NCI-H2227 treated with DMSO at 0.1 percent for 48 hours (cell line): ENCODE results near the gene SCYGR5.
"Not testable (repeated sequence)": the region's sequence is repeated elsewhere in the genome, so short reads cannot be mapped to it uniquely, and the experiment has no call there.

Experiments used
- DNase-seq: peaks from one replicate; lab custom pipeline; 2025; lab: John Stamatoyannopoulos, UW

The SCYGR5 gene

DNA sequence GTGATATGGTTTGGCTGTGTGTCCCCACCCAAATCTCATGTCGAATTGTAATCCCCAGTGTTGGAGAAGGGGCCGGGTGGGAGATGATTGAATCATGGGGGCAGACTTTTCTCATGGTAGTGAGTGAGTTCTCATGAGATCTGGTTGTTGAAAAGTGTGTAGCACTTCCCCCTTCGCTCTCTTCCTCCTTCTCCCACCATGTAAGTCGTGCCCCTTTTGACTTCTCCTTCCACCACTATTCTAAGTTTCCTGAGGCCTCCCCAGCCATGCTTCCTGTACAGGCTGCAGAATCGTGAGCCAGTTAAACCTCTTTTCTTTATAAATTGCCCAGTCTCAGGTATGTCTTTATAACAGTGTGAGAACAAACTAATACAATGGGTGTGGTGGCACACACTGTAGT, 7.0 kb downstream of the SCYGR5 start:
- not testable (repeated sequence) for DNase-seq

DNA sequence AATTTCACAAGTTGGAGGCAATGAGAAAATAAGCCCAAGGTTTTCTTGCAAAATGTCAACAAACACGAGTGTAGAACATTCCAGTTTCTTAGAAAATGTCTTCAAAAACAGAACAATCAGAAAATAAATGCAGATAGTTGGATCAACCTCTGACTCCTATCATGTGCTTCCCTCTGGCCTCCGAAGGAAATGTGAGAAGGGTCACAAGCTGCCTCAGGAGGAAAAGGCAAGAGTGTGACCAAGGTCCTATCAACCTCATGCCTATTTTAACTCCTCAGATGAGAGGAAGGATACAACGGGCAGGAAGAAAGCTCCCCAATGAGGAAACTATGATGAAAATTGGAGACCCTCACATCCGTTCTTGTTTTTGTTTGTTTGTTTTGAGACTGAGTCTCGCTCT, 7.9 kb downstream of the SCYGR5 start:
- no peak for DNase-seq

DNA sequence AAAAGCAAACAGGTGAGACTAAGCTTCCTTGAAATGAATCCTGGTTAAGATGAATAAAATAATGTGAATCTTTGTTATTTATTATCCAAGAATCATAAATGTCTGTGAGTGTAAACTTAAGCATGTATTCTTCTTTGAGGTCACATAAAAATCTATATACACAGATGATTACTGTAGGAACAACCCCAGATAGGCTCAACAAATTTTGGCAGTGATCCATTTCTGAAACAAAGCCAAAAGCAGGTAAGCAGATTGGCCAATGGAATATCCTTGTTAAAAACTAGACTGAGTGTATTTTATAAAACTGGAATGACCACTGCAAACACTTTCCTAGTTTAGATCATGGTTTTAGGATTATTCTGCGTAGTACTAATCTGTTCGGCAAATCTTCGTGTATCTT, 11.3 kb downstream of the SCYGR5 start:
- no peak for DNase-seq

DNA sequence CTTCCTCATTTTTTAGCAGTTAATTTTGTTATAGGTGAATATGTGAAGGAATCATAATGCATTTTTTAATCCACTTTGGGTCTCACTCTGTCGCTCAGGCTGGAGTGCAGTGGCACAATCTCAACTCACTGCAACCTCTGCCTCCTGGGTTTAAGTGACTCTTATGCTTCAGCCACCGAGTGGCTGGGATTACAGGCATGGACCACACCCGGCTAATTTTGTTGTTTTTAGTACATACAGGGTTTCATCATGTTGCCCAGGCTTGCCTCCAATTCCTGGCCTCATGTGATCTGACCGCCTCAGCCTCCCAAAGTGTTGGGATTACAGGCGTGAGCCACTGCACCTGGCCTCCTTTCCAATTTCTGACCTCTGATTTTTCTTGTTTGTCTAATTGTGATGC, 17.7 kb downstream of the SCYGR5 start:
- DNase-seq = no peak

DNA sequence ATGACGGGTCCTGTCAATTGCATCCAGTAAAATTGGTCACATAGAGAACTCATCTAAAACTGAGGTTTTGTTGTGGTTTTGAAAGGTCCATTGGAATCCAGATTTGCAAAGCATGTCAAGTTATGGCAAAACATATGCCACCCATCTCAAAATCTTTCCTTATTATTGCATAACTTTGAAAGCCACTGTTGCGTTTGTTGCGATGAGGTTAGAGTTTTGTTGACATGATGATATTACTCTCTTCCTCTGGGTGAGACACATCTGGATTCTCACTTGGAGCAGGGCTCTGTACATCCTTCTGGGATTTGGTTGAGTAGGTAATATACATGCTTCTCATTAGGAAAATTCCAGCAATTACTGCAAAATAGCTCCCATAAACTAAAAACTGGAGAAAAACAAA, 20.6 kb downstream of the SCYGR5 start:
- no peak for DNase-seq

DNA sequence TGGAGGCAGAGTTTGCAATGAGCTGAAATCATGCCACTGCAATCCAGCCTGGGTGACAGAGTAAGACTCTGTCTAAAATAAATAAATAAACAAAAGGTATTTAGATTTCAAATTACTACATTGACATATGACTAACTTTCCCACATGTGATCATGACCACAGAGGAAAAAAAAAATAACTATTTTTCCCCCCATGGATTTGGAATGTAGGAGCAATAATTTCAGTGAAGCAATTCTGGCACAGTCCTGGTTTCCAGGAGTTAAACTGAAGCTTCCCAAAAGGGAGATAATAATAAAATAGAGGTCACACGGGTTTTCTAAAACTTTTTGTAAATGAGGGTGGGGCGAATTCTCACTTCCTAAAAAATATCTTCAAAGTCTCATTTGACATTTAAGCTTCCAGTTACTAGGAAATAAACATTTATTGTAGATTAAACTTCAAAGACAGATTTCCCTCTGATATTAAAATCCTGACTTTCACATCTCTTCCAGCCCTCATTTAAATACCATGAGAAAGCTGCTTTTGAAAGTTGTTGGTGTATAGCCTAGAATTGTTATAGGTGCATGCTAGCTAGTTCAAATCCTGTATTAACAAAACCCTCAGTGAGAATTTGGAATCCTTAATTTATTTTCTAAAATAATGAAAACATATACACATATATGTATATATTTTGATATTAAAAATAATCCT, 30.5 kb downstream of the SCYGR5 start:
- DNase-seq = no peak

DNA sequence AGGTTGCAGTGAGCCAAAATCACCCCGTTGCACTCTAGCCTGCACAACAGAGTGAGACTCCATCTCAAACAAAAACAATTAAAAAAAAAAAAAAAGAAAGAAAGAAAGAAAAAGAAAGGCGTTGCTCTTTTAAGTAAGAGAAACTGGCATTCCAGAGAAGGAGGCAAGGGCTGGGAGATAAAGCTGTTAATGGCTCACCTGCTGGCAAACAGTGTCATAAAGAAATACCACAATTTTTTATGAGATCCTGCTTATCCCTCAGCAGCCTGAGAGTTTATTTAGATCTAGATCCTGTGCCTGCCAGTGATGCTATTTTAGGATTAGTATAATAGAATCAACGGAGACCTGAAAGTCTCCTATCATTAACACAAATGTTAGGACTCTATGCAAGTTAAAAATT, 35.0 kb downstream of the SCYGR5 start:
- DNase-seq = no peak

DNA sequence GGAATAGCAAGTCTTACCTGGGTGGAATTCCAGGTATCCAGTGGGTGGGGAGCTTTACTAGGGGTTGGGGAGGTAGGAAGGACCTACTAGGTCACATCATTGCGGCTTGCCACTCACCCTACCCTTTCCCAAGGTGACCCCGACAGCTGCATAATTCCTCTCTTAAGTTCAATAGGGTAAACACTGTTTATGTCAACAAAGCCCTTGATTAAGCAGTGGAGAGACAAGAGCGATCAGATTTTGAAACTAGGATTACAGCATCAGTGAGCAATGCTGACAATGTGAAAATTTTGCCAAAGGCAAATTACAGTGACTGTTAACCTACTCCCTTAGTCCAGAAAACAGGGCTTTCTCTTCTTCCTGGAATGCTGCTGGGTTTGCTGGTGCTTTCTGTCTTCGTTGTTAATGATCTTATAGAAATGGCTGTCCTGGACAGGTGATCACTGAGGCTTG, 36.7 kb downstream of the SCYGR5 start:
- no peak for DNase-seq

DNA sequence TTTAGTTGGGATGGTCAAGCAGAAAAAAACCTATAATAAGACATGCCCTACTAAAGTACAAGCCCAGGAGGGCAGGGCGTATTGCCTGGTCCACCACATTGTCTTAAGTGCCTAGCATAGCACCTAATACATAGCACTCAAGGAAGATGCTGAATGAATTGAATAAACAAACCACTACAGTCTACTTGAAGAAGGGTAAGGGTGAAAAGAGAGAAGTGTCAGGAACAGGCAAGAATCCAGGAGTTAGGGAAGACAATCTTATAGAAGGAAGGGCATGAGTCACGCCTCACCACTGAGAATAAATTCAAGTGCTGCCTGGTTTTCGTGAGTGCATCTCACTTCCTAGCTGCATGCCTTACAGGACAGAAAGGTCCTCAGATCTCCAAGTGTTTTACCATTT, 37.4 kb downstream of the SCYGR5 start:
- no peak for DNase-seq

DNA sequence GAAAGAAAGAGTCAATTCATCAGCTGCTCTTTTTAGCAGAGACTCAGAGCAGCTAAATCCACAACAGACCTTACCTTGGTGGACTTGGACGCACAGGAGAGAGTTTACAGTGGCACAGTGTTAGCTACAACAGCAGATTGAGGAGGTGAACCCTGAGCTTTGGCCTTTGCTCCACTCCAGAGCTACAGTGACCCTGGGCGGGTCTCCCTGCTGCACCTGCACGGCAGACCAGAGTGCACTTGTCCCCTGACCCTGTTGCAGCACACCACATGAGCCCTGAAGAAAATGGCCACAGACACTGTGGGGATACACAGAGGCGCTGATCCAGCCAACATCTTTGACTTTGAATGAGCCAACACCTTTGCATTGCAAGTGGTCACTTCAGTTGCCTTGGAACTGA, 40.3 kb downstream of the SCYGR5 start:
- no peak for DNase-seq

DNA sequence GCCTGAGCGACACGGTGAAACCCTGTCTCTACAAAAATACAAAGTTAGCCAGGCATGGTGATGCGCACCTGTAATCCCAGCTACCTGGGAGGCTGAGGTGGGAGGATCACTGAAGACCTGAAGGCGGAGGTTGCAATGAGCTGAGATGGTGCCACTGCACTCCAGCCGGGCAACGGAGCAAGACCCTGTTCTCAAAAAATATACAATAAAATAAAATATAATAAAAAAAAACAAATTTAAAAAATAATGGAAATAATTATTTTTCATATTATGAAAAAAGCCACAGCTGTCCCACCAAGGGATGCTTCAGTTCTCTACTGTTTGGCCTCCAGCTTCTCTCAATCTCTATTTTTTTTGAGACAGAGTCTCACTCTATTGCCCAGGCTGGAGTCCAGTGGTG, 40.8 kb downstream of the SCYGR5 start:
- no peak for DNase-seq

DNA sequence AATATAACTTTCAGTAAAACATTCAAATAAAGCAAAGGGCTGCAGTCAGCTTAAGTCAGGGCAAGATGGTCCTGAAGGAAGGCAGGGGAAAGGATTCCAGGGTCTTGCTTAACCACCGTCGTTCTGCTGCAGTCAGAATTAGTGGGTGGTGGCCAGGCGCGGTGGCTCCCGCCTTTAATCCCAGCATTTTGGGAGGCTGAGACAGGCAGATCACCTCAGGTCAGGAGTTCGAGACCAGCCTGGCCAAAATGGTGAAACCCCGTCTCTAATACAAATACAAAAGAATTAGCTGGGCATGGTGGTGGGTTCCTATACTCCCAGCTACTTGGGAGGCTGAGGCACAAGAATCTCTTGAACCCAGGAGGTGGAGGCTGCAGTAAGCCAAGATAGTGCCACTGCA, 44.4 kb downstream of the SCYGR5 start:
- no peak for DNase-seq

DNA sequence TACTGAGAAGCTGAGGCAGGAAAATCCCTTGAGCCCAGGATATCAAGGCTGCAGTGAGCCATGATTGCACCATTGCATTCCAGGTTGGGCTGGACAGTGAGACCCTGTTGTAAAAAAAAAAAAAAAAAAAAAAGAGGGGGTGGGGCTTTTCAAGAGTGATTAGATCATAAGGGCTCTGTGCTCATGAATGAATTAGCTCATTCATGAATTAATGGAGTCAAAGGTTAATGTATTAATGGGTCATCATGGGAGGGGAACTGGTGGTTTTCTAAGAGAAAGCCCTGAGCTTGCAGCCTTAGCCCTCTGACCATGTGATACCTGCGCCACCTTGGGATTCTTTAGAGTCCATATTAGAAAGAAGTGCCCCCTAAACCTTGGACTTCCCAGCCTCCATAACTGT, 46.7 kb downstream of the SCYGR5 start:
- DNase-seq = no peak

DNA sequence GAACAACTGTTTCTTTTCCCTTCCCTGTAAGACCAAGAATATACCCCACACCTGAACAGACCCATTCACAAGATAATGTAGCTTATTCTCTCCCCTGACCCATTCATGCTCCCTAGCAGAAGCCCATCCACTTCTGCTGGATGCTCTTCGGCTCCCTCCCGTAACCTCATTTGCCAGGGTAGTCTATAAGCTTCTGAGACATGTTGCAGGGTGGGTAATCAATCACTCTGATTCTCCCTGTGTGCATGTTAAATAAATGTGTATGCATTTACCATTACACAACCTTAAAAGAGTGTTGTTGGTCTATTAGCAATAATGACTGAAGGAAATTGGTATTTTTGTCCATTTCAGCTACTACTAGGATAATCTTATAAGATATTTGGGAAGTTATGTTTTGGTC, 49.9 kb downstream of the SCYGR5 start:
- DNase-seq = no peak
